GM12878 (cell line): ENCODE results near the gene GRK5. TPM values are rescaled to one million over a fixed set of nuclear protein-coding genes. Genes with fewer than 3 reads are reported as not detected.

Experiments used
- ATAC-seq: fragments of 200-7000 bp; cut with Tn5 transposase; 3 replicates; pipeline ENCODE4 v1.9.1; 2020; ENCODE audit warnings: mild to moderate bottlenecking, moderate library complexity
- BruUV-seq: library from RNA; stranded (reverse); fragments of 400-500 nt; replicated peaks from 2 replicates; lab custom pipeline; 2021; lab: Mats Ljungman, UMichigan
- CTCF ChIA-PET: fragments of 300-600 bp; sonication (Branson Sonifier 250); formaldehyde crosslinking; extraction: SDS; loops from one replicate; lab custom pipeline; 2021; ENCODE audit warnings: inconsistent platforms; lab: Yijun Ruan, JAX
- POLR2A ChIA-PET: fragments of 350-600 bp; formaldehyde crosslinking; extraction: SDS; loops from one replicate; lab custom pipeline; 2021; ENCODE audit warnings: inconsistent platforms; lab: Charles Lee
- RAD21 ChIA-PET: fragments of 300-600 bp; sonication (Branson Sonifier 250); formaldehyde crosslinking; loops from one replicate; lab custom pipeline; 2023; ENCODE audit warnings: antibody characterized with exemption; ENCODE audit not compliant: unreplicated experiment; lab: Charles Lee
- SMC1A ChIA-PET: fragments of 300-600 bp; sonication (Branson Sonifier 250); formaldehyde crosslinking; loops from one replicate; lab custom pipeline; 2023; ENCODE audit not compliant: unreplicated experiment, uncharacterized antibody; lab: Charles Lee
- DNase-seq: peaks from one replicate; pipeline ENCODE4 v3.0.0-alpha.2; 2011; ENCODE audit warnings: low read depth, low spot score
- FAIRE-seq: peaks from 3 replicates; lab custom pipeline; 2011; peaks lifted over from hg19 to GRCh38; lab: Jason Lieb, UNC
- H2AFZ ChIP-seq: 2 replicates; pipeline ENCODE4 v1.6.0; 2011; ENCODE audit warnings: low read depth, low read length, control low read depth; ENCODE audit not compliant: control insufficient read depth
- H3K27ac ChIP-seq: 2 replicates; pipeline ENCODE4 v1.5.1; 2011; ENCODE audit warnings: control low read depth; ENCODE audit not compliant: control insufficient read depth, insufficient read depth
- H3K27me3 ChIP-seq, 2 experiments: replicated peaks in 1 of 2; 2 replicates each; pipeline versions ENCODE4 v1.6.0 to v1.6.1; 2011; ENCODE audit warnings: low read length in 1 of 2; ENCODE audit not compliant: control insufficient read depth in 2 of 2, insufficient read depth in 2 of 2
- H3K36me3 ChIP-seq, 2 experiments: 2 replicates each; pipeline ENCODE4 v1.5.1; 2011; ENCODE audit warnings: low read length in 1 of 2; ENCODE audit not compliant: control insufficient read depth in 2 of 2, insufficient read depth in 2 of 2
- H3K4me1 ChIP-seq: 2 replicates; pipeline ENCODE4 v1.6.1; 2011; ENCODE audit warnings: mild to moderate bottlenecking, low read length, moderate library complexity, mixed read lengths; ENCODE audit not compliant: control insufficient read depth, insufficient read depth
- H3K4me2 ChIP-seq: 2 replicates; pipeline ENCODE4 v1.6.0; 2011; ENCODE audit warnings: control low read depth; ENCODE audit not compliant: control insufficient read depth, insufficient read depth
- H3K4me3 ChIP-seq: fragments of 200-600 bp; sonication (generic); 2 replicates; pipeline ENCODE4 v1.5.1; 2016
- H3K79me2 ChIP-seq: 2 replicates; pipeline ENCODE4 v1.6.0; 2011; ENCODE audit warnings: low read length; ENCODE audit not compliant: control insufficient read depth, insufficient read depth
- H3K9ac ChIP-seq: 2 replicates; pipeline ENCODE4 v1.8.0; 2011; ENCODE audit warnings: low read length, control low read depth, mixed read lengths; ENCODE audit not compliant: control insufficient read depth, insufficient read depth
- H3K9me3 ChIP-seq: replicated peaks from 3 replicates; pipeline ENCODE4 v1.5.1; 2011; ENCODE audit warnings: mild to moderate bottlenecking, low read length; ENCODE audit not compliant: control insufficient read depth, insufficient read depth
- H4K20me1 ChIP-seq: 2 replicates; pipeline ENCODE4 v1.6.0; 2011; ENCODE audit not compliant: control insufficient read depth, insufficient read depth
- CREM ChIP-seq: IDR thresholded peaks from 2 replicates; pipeline ENCODE4 v1.6.1; 2014; ENCODE audit warnings: antibody characterized with exemption, low read depth
- CTCF ChIP-seq, 3 experiments: IDR thresholded peaks in 2 of 3; conservative IDR thresholded peaks in 1 of 3; 2 replicates each; pipeline ENCODE4 v1.5.1; 2011; ENCODE audit warnings: low read depth in 3 of 3, low read length in 3 of 3, mild to moderate bottlenecking in 3 of 3, control low read depth in 2 of 3, moderate library complexity in 2 of 3, inconsistent platforms in 1 of 3, mixed read lengths in 1 of 3; ENCODE audit not compliant: control insufficient read depth in 2 of 3, insufficient read depth in 1 of 3; ENCODE audit errors: extremely low read depth in 1 of 3
- E2F4 ChIP-seq: IDR thresholded peaks from 2 replicates; pipeline ENCODE4 v1.6.1; 2012; ENCODE audit warnings: low read depth, low read length, improper control_type of control experiment
- IRF4 ChIP-seq: IDR thresholded peaks from 2 replicates; pipeline ENCODE4 v1.6.1; 2011; ENCODE audit warnings: low read depth, low read length
- KDM1A ChIP-seq: fragments of 200-600 bp; sonication (generic); IDR thresholded peaks from 2 replicates; pipeline ENCODE4 v1.6.1; 2016; ENCODE audit warnings: borderline replicate concordance
- KLF5 ChIP-seq: fragments of 450-650 bp; IDR thresholded peaks from 2 replicates; pipeline ENCODE4 v1.6.1; 2014; ENCODE audit warnings: mild to moderate bottlenecking; ENCODE audit not compliant: partially characterized antibody
- LARP7 ChIP-seq: fragments of 450-650 bp; IDR thresholded peaks from 2 replicates; pipeline ENCODE4 v1.6.1; 2017; ENCODE audit warnings: mild to moderate bottlenecking
- MYC ChIP-seq: IDR thresholded peaks from 2 replicates; pipeline ENCODE4 v1.6.1; 2011; ENCODE audit warnings: mild to moderate bottlenecking, low read length, moderate library complexity, inconsistent platforms; ENCODE audit not compliant: insufficient read depth, insufficient replicate concordance, insufficient read length, severe bottlenecking
- NFIC ChIP-seq: IDR thresholded peaks from 2 replicates; pipeline ENCODE4 v1.6.1; 2012; ENCODE audit warnings: low read depth, mild to moderate bottlenecking, inconsistent platforms, low read length, moderate library complexity
- RAD21 ChIP-seq: IDR thresholded peaks from 2 replicates; pipeline ENCODE4 v1.6.1; 2011; ENCODE audit warnings: mild to moderate bottlenecking, low read depth, low read length, moderate library complexity; ENCODE audit not compliant: insufficient read depth
- RBBP5 ChIP-seq: fragments of 200-600 bp; sonication (generic); conservative IDR thresholded peaks from 2 replicates; pipeline ENCODE4 v1.6.1; 2016
- SMAD5 ChIP-seq: IDR thresholded peaks from 2 replicates; pipeline ENCODE4 v1.6.1; 2016; ENCODE audit warnings: antibody characterized with exemption, low read depth
- SMARCA5 ChIP-seq: fragments of 450-650 bp; IDR thresholded peaks from 2 replicates; pipeline ENCODE4 v1.6.1; 2017; ENCODE audit warnings: mild to moderate bottlenecking
- STAT3 ChIP-seq: IDR thresholded peaks from 2 replicates; pipeline ENCODE4 v1.6.1; 2011; ENCODE audit warnings: low read depth, low read length, improper control_type of control experiment
- TCF12 ChIP-seq: IDR thresholded peaks from 2 replicates; pipeline ENCODE4 v1.6.1; 2011; ENCODE audit warnings: low read depth, mild to moderate bottlenecking, low read length
- YBX1 ChIP-seq: fragments of 450-650 bp; IDR thresholded peaks from 2 replicates; pipeline ENCODE4 v1.6.1; 2016; ENCODE audit warnings: antibody characterized with exemption
- ZNF24 ChIP-seq: fragments of 450-650 bp; IDR thresholded peaks from 2 replicates; pipeline ENCODE4 v1.6.1; 2017; ENCODE audit warnings: antibody characterized with exemption, mild to moderate bottlenecking
- ZNF384 ChIP-seq: IDR thresholded peaks from 2 replicates; pipeline ENCODE4 v1.6.1; 2012; ENCODE audit warnings: low read depth, mild to moderate bottlenecking, low read length, improper control_type of control experiment, borderline replicate concordance
- ZZZ3 ChIP-seq: IDR thresholded peaks from 2 replicates; pipeline ENCODE4 v1.6.1; 2011; ENCODE audit warnings: low read depth; ENCODE audit not compliant: control insufficient read depth, insufficient read length
- WGBS: methylation state at CpG from one replicate; pipeline ENCODE4 v1.1.6; 2016; ENCODE audit warnings: low lambda C conversion rate; ENCODE audit not compliant: insufficient replicate concordance, insufficient coverage; ENCODE audit errors: missing lambda C conversion rate; 5-methylcytosine and 5-hydroxymethylcytosine counted together
- in situ Hi-C: fragments of 300-500 bp; cut with MboI; formaldehyde crosslinking; loops from 9 replicates; pipeline ENCODE4 v1.14.3; 2018; ENCODE audit warnings: mixed read lengths
- intact Hi-C: fragments of 100-400 bp; cut with micrococcal nuclease; formaldehyde crosslinking; loops from one replicate; pipeline ENCODE4 v1.14.2; 2022; ENCODE audit not compliant: unreplicated experiment
- polyA plus RNA-seq, 11 experiments: library from polyadenylated mRNA; depleted of rRNA in 4 of 11; unstranded in 6 of 11; stranded (reverse) in 5 of 11; fragments of >200 nt; fragmentation: Nextera tagmentation in 4 of 11; fragmentation: Illumina TruSeq in 1 of 11; extraction: Ambion mirVana in 4 of 11; extraction: Trizol in 1 of 11; gene quantifications; 1 replicate in 1 of 11; 2 replicates in 10 of 11; pipeline versions ENCODE4 v1.2.1 to v1.2.3, GENCODE V29; 2011 to 2016; ENCODE audit warnings: inconsistent platforms in 2 of 11, missing spikeins in 2 of 11, low read depth in 1 of 11
- total RNA-seq, 4 experiments: library from RNA; depleted of rRNA in 3 of 4; stranded (reverse); fragments of >200 nt in 3 of 4; fragmentation: Illumina TruSeq in 1 of 4; extraction: Trizol in 1 of 4; gene quantifications; 2 replicates each; pipeline versions ENCODE4 v1.2.1 to v1.2.3, GENCODE V29; 2013 to 2021
- TF ChIP-seq, protein P1 (sequence below): fragments of 450-650 bp; IDR thresholded peaks from 2 replicates; pipeline ENCODE4 v1.6.1; 2017; ENCODE audit warnings: mild to moderate bottlenecking

Gene GRK5
- total and polyA plus RNA-seq, 10 of the 15 experiments (the other 5 are each of a cell fraction or from before 2014, with no cell fraction given) = 0.11 to 22.1 (median 10.0) TPM

DNA sequence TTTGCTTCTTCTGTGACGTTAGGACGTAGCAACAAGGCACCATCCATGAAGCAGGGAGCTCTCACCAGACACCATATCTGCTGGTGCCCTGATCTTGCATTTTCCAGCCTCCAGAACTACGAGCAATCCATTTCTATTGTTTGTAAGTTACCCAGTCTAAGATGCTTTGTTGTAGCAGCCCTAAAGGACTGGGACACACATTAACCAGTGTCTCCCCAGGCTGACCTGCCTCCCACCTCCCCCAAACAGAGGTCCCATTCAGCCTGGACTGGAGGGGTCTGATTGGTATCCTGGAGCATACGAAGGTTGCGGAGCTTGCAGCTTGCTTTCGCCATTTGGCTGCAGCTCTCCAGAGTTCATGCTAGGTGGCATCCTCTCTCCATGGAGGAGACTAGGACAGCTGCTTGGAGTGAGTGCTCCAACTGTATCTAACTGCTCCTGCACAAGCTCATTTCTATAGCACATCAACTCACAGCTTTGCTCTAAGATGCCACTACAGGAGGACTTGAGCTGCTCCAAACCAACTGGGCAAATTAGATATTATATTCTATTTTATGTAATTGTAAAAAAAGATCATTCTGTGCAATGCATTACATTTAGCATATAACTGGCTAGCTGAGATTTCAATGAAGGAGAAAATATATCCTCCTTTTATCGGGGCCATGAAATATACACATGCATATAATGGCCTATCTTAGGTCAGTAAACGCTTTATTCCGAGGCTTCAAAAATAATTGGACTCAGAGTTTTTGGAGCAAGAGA, 8.0 kb upstream of the GRK5 start:
- BruUV-seq = no TSS peak
- CTCF ChIA-PET = interaction anchor here (0.5 to 7.4 kb wide), 78 partner anchors 9 to 1703 kb away, joined by 3 to 89 read pairs (median 4); partner anchors contain the start of genes CACUL1, GRK5, NANOS1 and PRDX3
- Histone ChIP-seq H4K20me1 (no peaks in the 10 kb centered on the region), H3K79me2 (no peaks in the 10 kb centered on the region), H3K4me3 (no peak overlapping the region), H3K4me1 (no peaks in the 10 kb centered on the region), H3K4me2 (no peak overlapping the region), H2AFZ (no peak overlapping the region), H3K27me3 (no peaks in the 10 kb centered on the region), H3K9ac (no peak overlapping the region), H3K27ac (no peak overlapping the region), H3K9me3 (no peaks in the 10 kb centered on the region), H3K36me3 (no peaks in the 10 kb centered on the region)
- RAD21 ChIA-PET = interaction anchor here (0.7 to 3.1 kb wide), 43 partner anchors 9 to 466 kb away, joined by 3 to 42 read pairs (median 4); partner anchors contain the start of genes GRK5, NANOS1 and RGS10
- 64% methylated on average over 9 of the region's 9 CpGs for WGBS
- POLR2A ChIA-PET = interaction anchor here (0.6 to 2.2 kb wide), 6 partner anchors 12 to 743 kb away, joined by 3 to 6 read pairs (median 3); no protein-coding TSS in a partner anchor
- intact Hi-C loops = loop anchor here (1.0 kb wide), 2 partner anchors 218 to 246 kb away; no protein-coding TSS in a partner anchor
- FAIRE-seq (peak; percentile 81), ATAC-seq (peak; percentile 93), DNase-seq (no peak)
- in situ Hi-C loops = loop anchor here (5.0 to 25.0 kb wide), 2 partner anchors 218 to 637 kb away; no protein-coding TSS in a partner anchor
- SMC1A ChIA-PET = interaction anchor here (0.6 to 3.0 kb wide), 47 partner anchors 9 to 632 kb away, joined by 3 to 30 read pairs (median 4); no protein-coding TSS in a partner anchor
- TF ChIP-seq IRF4 (no peak), RAD21 (peak; percentile 84), YBX1 (no peak), NFIC (no peak), LARP7 (no peak), E2F4 (no peak), CTCF (IDR thresholded peaks at IDR 0.05 in 2 of 3, conservative IDR thresholded peaks at IDR 0.05 in 1 of 3; ENCODE audit: control insufficient read depth in 2 of 3, extremely low read depth in 1 of 3, insufficient read depth in 1 of 3, low read depth in 3 of 3, low read length in 3 of 3) (peak; percentile 72 to 88 (median 80)), KDM1A (no peak), ZZZ3 (no peak), STAT3 (no peak), SMARCA5 (0 out of 2 replicates have a peak, but pooled peaks have one; percentile 49), ZNF24 (no peak), KLF5 (no peak), RBBP5 (no peak), TCF12 (peak; percentile 62; the same call in 1 of the 2 replicates), MYC (no peak), ZNF384 (no peak), SMAD5 (no peak), CREM (no peak)
- TF ChIP-seq, protein P1, sequence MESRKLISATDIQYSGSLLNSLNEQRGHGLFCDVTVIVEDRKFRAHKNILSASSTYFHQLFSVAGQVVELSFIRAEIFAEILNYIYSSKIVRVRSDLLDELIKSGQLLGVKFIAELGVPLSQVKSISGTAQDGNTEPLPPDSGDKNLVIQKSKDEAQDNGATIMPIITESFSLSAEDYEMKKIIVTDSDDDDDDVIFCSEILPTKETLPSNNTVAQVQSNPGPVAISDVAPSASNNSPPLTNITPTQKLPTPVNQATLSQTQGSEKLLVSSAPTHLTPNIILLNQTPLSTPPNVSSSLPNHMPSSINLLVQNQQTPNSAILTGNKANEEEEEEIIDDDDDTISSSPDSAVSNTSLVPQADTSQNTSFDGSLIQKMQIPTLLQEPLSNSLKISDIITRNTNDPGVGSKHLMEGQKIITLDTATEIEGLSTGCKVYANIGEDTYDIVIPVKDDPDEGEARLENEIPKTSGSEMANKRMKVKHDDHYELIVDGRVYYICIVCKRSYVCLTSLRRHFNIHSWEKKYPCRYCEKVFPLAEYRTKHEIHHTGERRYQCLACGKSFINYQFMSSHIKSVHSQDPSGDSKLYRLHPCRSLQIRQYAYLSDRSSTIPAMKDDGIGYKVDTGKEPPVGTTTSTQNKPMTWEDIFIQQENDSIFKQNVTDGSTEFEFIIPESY = no peak
